Osteoblast (primary cell): ENCODE data around the gene SORBS1. TPM values are rescaled to one million over a fixed set of nuclear protein-coding genes. Genes with fewer than 3 reads are reported as not detected.

Experiments used
- DNase-seq: peaks from one replicate; pipeline ENCODE4 v3.0.0; 2011; ENCODE audit warnings: low spot score, mixed read lengths; ENCODE audit not compliant: insufficient read length; ENCODE audit errors: missing footprints
- H2AFZ ChIP-seq: 2 replicates; pipeline ENCODE4 v1.6.0; 2011; ENCODE audit warnings: mild to moderate bottlenecking, low read length
- H3K27ac ChIP-seq: 2 replicates; pipeline ENCODE4 v1.5.1; 2011; ENCODE audit warnings: mild to moderate bottlenecking, low read depth, low read length, moderate library complexity
- H3K27me3 ChIP-seq: 2 replicates; pipeline ENCODE4 v1.6.0; 2012; ENCODE audit warnings: mild to moderate bottlenecking, control low read depth, inconsistent platforms, low read length, moderate library complexity; ENCODE audit not compliant: insufficient read depth
- H3K36me3 ChIP-seq: 2 replicates; pipeline ENCODE4 v1.5.1; 2011; ENCODE audit warnings: mild to moderate bottlenecking, low read length, control low read depth, moderate library complexity; ENCODE audit not compliant: insufficient read depth
- H3K4me1 ChIP-seq: 2 replicates; pipeline ENCODE4 v1.5.1; 2011; ENCODE audit warnings: mild to moderate bottlenecking, low read length, control low read depth, moderate library complexity; ENCODE audit not compliant: insufficient read depth
- H3K4me2 ChIP-seq: 2 replicates; pipeline ENCODE4 v1.6.0; 2011; ENCODE audit warnings: mild to moderate bottlenecking, low read length; ENCODE audit not compliant: insufficient read depth
- H3K4me3 ChIP-seq: fragments of 200-600 bp; sonication (generic); 3 replicates; pipeline ENCODE4 v1.5.1; 2012; ENCODE audit warnings: mild to moderate bottlenecking, low read length, inconsistent platforms; ENCODE audit not compliant: insufficient read depth
- H3K79me2 ChIP-seq: 2 replicates; pipeline ENCODE4 v1.6.0; 2012; ENCODE audit warnings: mild to moderate bottlenecking, low read length, control low read depth, inconsistent platforms; ENCODE audit not compliant: insufficient read depth
- H3K9me3 ChIP-seq: 2 replicates; pipeline ENCODE4 v1.5.1; 2011; ENCODE audit warnings: low read depth, low read length, control low read depth
- H4K20me1 ChIP-seq: 2 replicates; pipeline ENCODE4 v1.6.0; 2012; ENCODE audit warnings: mild to moderate bottlenecking, low read length, control low read depth; ENCODE audit not compliant: insufficient read depth
- total RNA-seq: library from RNA; depleted of rRNA; stranded (reverse); fragments of >200 nt; gene quantifications from 2 replicates; pipeline ENCODE4 v1.2.3, GENCODE V29; 2012
- TF ChIP-seq, protein P1 (sequence below): IDR thresholded peaks from 2 replicates; pipeline ENCODE4 v1.5.1; 2011; ENCODE audit warnings: mild to moderate bottlenecking, low read depth, low read length, moderate library complexity; ENCODE audit errors: extremely low read depth

The SORBS1 gene
- total RNA-seq, 1 donor = 0.72 TPM

DNA sequence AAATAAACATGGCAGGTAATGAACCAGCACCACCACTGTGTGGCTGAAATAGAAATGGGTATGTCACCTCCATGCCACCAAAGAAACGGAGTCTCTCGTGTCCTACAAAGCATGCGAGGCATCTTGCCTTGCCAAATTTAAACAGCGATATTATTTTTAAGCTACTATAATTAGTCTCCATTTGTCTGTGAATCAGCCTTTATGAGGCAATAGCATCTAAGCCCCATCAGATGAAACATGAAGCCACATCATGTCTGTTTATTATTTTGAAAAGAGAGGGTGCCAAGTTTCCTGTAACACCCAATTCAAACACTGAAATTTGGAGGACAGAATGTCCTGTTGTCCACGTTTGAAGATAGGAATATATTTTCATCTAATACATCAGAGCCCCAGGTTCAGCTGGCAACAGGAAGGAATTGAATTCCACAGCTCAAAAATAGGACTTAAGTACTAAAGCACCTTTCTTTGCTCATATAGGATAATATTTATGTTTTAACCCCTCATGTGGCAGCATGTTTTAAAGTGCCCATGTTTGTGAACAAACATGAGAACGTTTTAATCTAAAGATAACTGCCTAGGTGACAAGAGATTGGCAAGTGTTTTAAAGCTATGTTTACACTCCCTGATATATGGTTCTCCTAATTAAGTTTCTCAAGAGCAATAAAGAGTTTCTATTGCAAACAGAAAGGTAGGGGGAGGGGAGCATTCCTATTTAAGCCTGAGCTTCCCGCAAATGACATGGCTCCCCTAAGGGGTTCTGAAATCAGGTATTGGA lies 86.8 kb downstream of the SORBS1 start:
- H2AFZ ChIP-seq = no peak overlapping the region
- no peak overlapping the region for H3K27ac ChIP-seq
- no peak for DNase-seq
- no peaks in the 10 kb centered on the region for H3K79me2 ChIP-seq
- TF ChIP-seq, protein P1, sequence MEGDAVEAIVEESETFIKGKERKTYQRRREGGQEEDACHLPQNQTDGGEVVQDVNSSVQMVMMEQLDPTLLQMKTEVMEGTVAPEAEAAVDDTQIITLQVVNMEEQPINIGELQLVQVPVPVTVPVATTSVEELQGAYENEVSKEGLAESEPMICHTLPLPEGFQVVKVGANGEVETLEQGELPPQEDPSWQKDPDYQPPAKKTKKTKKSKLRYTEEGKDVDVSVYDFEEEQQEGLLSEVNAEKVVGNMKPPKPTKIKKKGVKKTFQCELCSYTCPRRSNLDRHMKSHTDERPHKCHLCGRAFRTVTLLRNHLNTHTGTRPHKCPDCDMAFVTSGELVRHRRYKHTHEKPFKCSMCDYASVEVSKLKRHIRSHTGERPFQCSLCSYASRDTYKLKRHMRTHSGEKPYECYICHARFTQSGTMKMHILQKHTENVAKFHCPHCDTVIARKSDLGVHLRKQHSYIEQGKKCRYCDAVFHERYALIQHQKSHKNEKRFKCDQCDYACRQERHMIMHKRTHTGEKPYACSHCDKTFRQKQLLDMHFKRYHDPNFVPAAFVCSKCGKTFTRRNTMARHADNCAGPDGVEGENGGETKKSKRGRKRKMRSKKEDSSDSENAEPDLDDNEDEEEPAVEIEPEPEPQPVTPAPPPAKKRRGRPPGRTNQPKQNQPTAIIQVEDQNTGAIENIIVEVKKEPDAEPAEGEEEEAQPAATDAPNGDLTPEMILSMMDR = no peak
- H3K9me3 ChIP-seq = no peaks in the 10 kb centered on the region
- no peaks in the 10 kb centered on the region for H3K36me3 ChIP-seq
- no peaks in the 10 kb centered on the region for H3K4me1 ChIP-seq
- H3K4me3 ChIP-seq = no peak overlapping the region
- no peaks in the 10 kb centered on the region for H3K27me3 ChIP-seq
- H4K20me1 ChIP-seq = no peaks in the 10 kb centered on the region
- no peak overlapping the region for H3K4me2 ChIP-seq

DNA sequence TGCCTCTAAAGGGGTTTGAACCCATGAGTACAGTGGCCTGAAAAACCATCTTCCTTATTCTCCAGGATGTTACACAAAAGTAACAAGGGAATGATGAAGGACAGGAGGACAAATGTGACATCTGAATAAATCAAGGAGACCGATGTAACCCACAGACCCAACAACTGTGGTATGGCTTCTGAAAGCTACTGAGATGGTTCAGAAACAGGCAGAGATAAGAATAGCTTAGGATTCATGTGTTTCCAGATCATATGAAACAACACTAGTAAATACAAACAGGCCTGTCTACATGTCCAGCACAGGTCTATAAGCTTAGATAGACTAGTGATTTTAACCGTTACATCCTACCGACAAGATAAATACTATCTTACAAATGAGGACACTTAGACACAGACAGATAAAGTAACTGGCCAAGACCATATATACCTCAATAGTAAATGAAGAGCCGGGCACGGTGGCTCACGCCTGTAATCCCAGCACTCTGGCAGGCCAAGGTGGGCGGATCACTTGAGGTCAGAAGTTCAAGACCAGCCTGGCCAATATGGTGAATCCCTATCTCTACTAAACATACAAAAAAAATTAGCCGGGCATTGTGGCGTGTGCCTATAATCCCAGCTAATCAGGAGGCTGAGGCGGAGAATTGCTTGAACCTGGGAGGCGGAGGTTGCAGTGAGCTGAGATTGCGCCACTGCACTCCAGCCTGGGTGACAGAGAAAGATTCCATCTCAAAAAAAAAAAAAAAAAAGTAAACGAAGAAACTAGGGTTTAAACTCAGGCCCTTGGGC lies 88.7 kb downstream of the SORBS1 start:
- Histone ChIP-seq H3K27me3 (no peaks in the 10 kb centered on the region), H3K27ac (no peak overlapping the region), H3K4me3 (no peak overlapping the region), H3K4me1 (no peaks in the 10 kb centered on the region), H4K20me1 (no peaks in the 10 kb centered on the region), H3K4me2 (no peak overlapping the region), H3K79me2 (no peaks in the 10 kb centered on the region), H3K36me3 (no peaks in the 10 kb centered on the region), H3K9me3 (no peaks in the 10 kb centered on the region), H2AFZ (no peak overlapping the region)
- no peak for DNase-seq
- TF ChIP-seq, protein P1 = no peak

DNA sequence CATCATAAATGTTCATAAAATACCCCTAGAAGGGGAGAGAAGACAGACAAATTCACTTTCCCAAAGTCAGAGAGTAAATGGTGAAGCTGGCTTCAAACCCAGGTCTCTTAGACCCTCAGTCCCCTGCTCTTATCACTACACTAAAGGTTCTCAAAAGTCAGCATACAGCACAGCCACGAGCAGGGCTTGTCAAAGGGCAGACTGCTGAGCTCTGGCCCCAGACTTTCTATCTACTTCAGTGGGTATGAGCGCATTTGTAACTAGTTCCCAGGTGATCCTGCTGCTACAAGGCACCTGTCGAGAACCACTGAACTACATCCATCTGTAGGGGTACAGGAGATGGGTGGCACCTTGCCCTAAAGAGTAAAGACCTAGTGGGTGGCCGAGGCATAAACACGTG lies 91.5 kb downstream of the SORBS1 start:
- DNase-seq = no peak
- no peak overlapping the region for H3K4me3 ChIP-seq

More for the DNA sequence above, 91.5 kb downstream of the SORBS1 start:
- H3K4me1 ChIP-seq = no peaks in the 10 kb centered on the region
- H3K27ac ChIP-seq = no peak overlapping the region
- no peaks in the 10 kb centered on the region for H3K9me3 ChIP-seq
- no peak overlapping the region for H2AFZ ChIP-seq
- no peaks in the 10 kb centered on the region for H3K36me3 ChIP-seq
- H3K4me2 ChIP-seq = no peak overlapping the region
- TF ChIP-seq, protein P1 = no peak
- H4K20me1 ChIP-seq = no peaks in the 10 kb centered on the region
- no peaks in the 10 kb centered on the region for H3K27me3 ChIP-seq
- H3K79me2 ChIP-seq = no peaks in the 10 kb centered on the region
